IMR-90 (cell line): ENCODE results near the gene ATP1B2. TPM values are rescaled to one million over a fixed set of nuclear protein-coding genes. Genes with fewer than 3 reads are reported as not detected.

Experiments used
- ATAC-seq: fragments of 200-7000 bp; cut with Tn5 transposase; 2 replicates; pipeline ENCODE4 v1.9.1; 2020; ENCODE audit warnings: low read depth, mild to moderate bottlenecking, moderate library complexity
- BruUV-seq: library from RNA; stranded (reverse); fragments of 400-500 nt; replicated peaks from 2 replicates; lab custom pipeline; 2021; lab: Mats Ljungman, UMichigan
- CTCF ChIA-PET: fragments of 300-600 bp; formaldehyde crosslinking; extraction: SDS; loops from one replicate; lab custom pipeline; 2021; ENCODE audit warnings: antibody characterized with exemption; lab: Yijun Ruan, JAX
- POLR2A ChIA-PET: fragments of 300-600 bp; sonication (Branson Sonifier 250); formaldehyde crosslinking; loops from one replicate; lab custom pipeline; 2022; ENCODE audit warnings: antibody characterized with exemption; ENCODE audit not compliant: unreplicated experiment; lab: Charles Lee
- DNase-seq: peaks from one replicate; pipeline ENCODE4 v3.0.0; 2013
- H2AFZ ChIP-seq: replicated peaks from 2 replicates; pipeline ENCODE3; 2013; ENCODE audit warnings: low read length, mild to moderate bottlenecking; ENCODE audit not compliant: poor library complexity
- H2AK5ac ChIP-seq: 2 replicates; pipeline ENCODE4 v1.6.1; 2013; ENCODE audit warnings: low read depth, low read length, inconsistent platforms
- H2AK9ac ChIP-seq: replicated peaks from 2 replicates; pipeline ENCODE3; 2013; ENCODE audit warnings: mild to moderate bottlenecking, low read depth, low read length, moderate library complexity; ENCODE audit not compliant: poor library complexity
- H2BK120ac ChIP-seq: 2 replicates; pipeline ENCODE4 v1.6.1; 2013; ENCODE audit warnings: low read depth, low read length, inconsistent platforms
- H2BK15ac ChIP-seq: 3 replicates; pipeline ENCODE4 v1.6.1; 2013; ENCODE audit warnings: low read depth, low read length, inconsistent platforms
- H2BK20ac ChIP-seq: 2 replicates; pipeline ENCODE4 v1.6.1; 2013; ENCODE audit warnings: low read depth, mild to moderate bottlenecking, inconsistent platforms, low read length, moderate library complexity
- H2BK5ac ChIP-seq: 2 replicates; pipeline ENCODE4 v1.6.1; 2013; ENCODE audit warnings: mild to moderate bottlenecking, low read depth, low read length, inconsistent platforms; ENCODE audit not compliant: poor library complexity, severe bottlenecking
- H3K14ac ChIP-seq: replicated peaks from 2 replicates; pipeline ENCODE4 v1.6.1; 2013; ENCODE audit warnings: low read depth, low read length, inconsistent platforms
- H3K18ac ChIP-seq: 2 replicates; pipeline ENCODE4 v1.6.1; 2013; ENCODE audit warnings: low read depth, low read length, control low read depth
- H3K23ac ChIP-seq: 2 replicates; pipeline ENCODE4 v1.6.1; 2013; ENCODE audit warnings: low read depth, low read length, inconsistent platforms
- H3K27ac ChIP-seq: 2 replicates; pipeline ENCODE4 v1.5.1; 2013; ENCODE audit warnings: mild to moderate bottlenecking, control low read depth, low read length; ENCODE audit not compliant: insufficient read depth
- H3K27me3 ChIP-seq: 2 replicates; pipeline ENCODE4 v1.6.1; 2013; ENCODE audit warnings: low read length; ENCODE audit not compliant: control insufficient read depth, insufficient read depth
- H3K36me3 ChIP-seq: 2 replicates; pipeline ENCODE4 v1.6.1; 2013; ENCODE audit warnings: low read length, mixed read lengths; ENCODE audit not compliant: control insufficient read depth, insufficient read depth
- H3K4ac ChIP-seq: 2 replicates; pipeline ENCODE4 v1.6.1; 2013; ENCODE audit warnings: low read depth, low read length, inconsistent platforms
- H3K4me1 ChIP-seq: 2 replicates; pipeline ENCODE4 v1.6.1; 2013; ENCODE audit warnings: low read length, mixed read lengths; ENCODE audit not compliant: control insufficient read depth, insufficient read depth
- H3K4me2 ChIP-seq: 2 replicates; pipeline ENCODE4 v1.6.1; 2013; ENCODE audit warnings: low read depth, mild to moderate bottlenecking, control low read depth, low read length, moderate library complexity
- H3K4me3 ChIP-seq: 2 replicates; pipeline ENCODE4 v1.5.1; 2013; ENCODE audit warnings: low read depth, mild to moderate bottlenecking, control low read depth, low read length, moderate library complexity; ENCODE audit not compliant: insufficient read depth
- H3K56ac ChIP-seq: 2 replicates; pipeline ENCODE4 v1.6.1; 2013; ENCODE audit warnings: low read length, inconsistent platforms; ENCODE audit not compliant: insufficient read depth; ENCODE audit errors: extremely low read depth
- H3K79me1 ChIP-seq, 2 experiments: 2 replicates each; pipeline ENCODE4 v1.6.1; 2013; ENCODE audit warnings: low read length in 2 of 2, inconsistent platforms in 1 of 2, low read depth in 1 of 2
- H3K9ac ChIP-seq: 2 replicates; pipeline ENCODE4 v1.6.1; 2013; ENCODE audit warnings: low read depth, low read length, control low read depth
- H3K9me1 ChIP-seq: 2 replicates; pipeline ENCODE4 v1.6.1; 2013; ENCODE audit warnings: low read length, inconsistent platforms; ENCODE audit not compliant: insufficient read depth
- H3K9me3 ChIP-seq: 2 replicates; pipeline ENCODE4 v1.6.1; 2013; ENCODE audit warnings: low read length; ENCODE audit not compliant: control insufficient read depth, insufficient read depth
- H4K20me1 ChIP-seq: 2 replicates; pipeline ENCODE4 v1.6.1; 2013; ENCODE audit warnings: low read length, inconsistent platforms; ENCODE audit not compliant: insufficient read depth
- H4K5ac ChIP-seq: 2 replicates; pipeline ENCODE4 v1.6.1; 2013; ENCODE audit warnings: mild to moderate bottlenecking, low read depth, low read length, control low read depth
- H4K8ac ChIP-seq, 2 experiments: 2 replicates each; pipeline ENCODE4 v1.6.1; 2013; ENCODE audit warnings: low read depth in 2 of 2, low read length in 2 of 2, control low read depth in 1 of 2, inconsistent platforms in 1 of 2
- H4K91ac ChIP-seq: 2 replicates; pipeline ENCODE4 v1.6.1; 2013; ENCODE audit warnings: low read depth, low read length, inconsistent platforms; ENCODE audit not compliant: insufficient read depth
- CEBPB ChIP-seq: IDR thresholded peaks from 2 replicates; pipeline ENCODE4 v1.6.1; 2012; ENCODE audit warnings: low read depth, low read length, improper control_type of control experiment
- CTCF ChIP-seq: conservative IDR thresholded peaks from 2 replicates; pipeline ENCODE4 v1.5.1; 2012; ENCODE audit warnings: mild to moderate bottlenecking, low read depth, low read length, improper control_type of control experiment
- SMC3 ChIP-seq: fragments of 150-350 bp; IDR thresholded peaks from 2 replicates; pipeline ENCODE4 v1.6.1; 2016; ENCODE audit warnings: low read depth, mild to moderate bottlenecking, antibody characterized with exemption, low read length, moderate library complexity
- USF2 ChIP-seq: fragments of 150-350 bp; IDR thresholded peaks from 2 replicates; pipeline ENCODE4 v1.6.1; 2017; ENCODE audit warnings: mild to moderate bottlenecking, antibody characterized with exemption, low read length, low read depth
- WGBS, 2 experiments: methylation state at CpG; one replicate each; pipeline versions ENCODE4 v1.1.5 to v1.1.7; 2013; ENCODE audit warnings: missing lambda C conversion rate in 2 of 2; ENCODE audit not compliant: insufficient read length in 1 of 2; ENCODE audit errors: extremely low coverage in 2 of 2; 5-methylcytosine and 5-hydroxymethylcytosine counted together
- dilution Hi-C: fragments of 300-500 bp; cut with HindIII; formaldehyde crosslinking; loops from one replicate; pipeline ENCODE4 v1.14.3; 2018; ENCODE audit warnings: low sequenced_read_pairs; ENCODE audit not compliant: unreplicated experiment
- in situ Hi-C: fragments of 300-500 bp; cut with MboI; formaldehyde crosslinking; loops from 3 replicates; pipeline ENCODE4 v1.14.3; 2019; ENCODE audit warnings: low sequenced_read_pairs, inconsistent platforms, mixed read lengths
- intact Hi-C: fragments of 100-400 bp; cut with micrococcal nuclease; formaldehyde crosslinking; loops from 2 replicates; pipeline ENCODE4 v1.10.0; 2022
- polyA plus RNA-seq, 3 experiments: library from polyadenylated mRNA; depleted of rRNA; stranded (reverse); fragments of >200 nt; gene quantifications; 2 replicates each; pipeline ENCODE4 v1.2.3, GENCODE V29; 2012; ENCODE audit warnings: low replicate concordance in 1 of 3
- total RNA-seq: library from RNA; depleted of rRNA; stranded (reverse); fragments of >200 nt; gene quantifications from 2 replicates; pipeline ENCODE4 v1.2.3, GENCODE V29; 2012

Gene ATP1B2
- total and polyA plus RNA-seq, 2 of the 4 experiments (the other 2 are of a cell fraction): 0.02 TPM; not detected in 1

DNA sequence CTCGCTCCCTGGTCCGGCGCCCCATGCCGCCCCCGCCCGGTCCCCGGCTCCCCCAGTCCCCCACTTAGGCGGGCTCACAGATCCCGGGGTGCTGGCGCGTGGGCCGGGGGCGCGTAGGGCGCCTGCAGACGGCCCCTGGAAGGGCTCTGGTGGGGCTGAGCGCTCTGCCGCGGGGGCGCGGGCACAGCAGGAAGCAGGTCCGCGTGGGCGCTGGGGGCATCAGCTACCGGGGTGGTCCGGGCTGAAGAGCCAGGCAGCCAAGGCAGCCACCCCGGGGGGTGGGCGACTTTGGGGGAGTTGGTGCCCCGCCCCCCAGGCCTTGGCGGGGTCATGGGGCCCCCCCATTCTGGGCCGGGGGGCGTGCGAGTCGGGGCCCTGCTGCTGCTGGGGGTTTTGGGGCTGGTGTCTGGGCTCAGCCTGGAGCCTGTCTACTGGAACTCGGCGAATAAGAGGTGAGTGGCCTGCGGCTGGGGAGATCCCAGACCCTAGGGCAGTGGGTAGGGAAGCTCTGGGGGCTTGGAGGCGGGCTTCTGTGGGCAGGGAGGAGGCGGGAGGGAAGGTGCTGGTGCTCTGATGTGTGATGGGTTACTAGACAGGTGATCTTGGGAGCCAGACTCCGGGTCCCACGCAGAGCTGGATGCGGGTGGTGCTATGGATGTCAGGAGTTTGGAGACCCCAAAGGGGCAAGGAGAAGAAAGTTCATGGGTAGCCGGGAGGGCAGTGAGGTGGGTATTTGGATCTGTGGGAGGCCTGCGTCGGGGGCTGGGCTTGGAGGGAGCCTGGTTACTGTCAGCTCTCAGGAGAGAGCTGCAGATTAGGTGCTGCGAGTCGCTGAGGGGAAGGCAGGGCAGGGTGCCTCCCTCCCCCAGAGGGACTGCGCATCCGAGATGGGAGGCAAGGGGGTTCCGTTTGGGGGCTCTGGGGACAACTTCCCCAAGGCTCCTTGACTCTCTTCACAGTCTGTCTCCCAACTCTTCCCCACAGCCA is 54.8 kb downstream of the ATP1B2 start:
- H3K4me2 ChIP-seq: peak overlapping the region; percentile 80; the same call in 1 of the 2 replicates
- H3K27ac ChIP-seq: no peak overlapping the region
- H3K79me1 ChIP-seq: no peaks in the 10 kb centered on the region
- no peak overlapping the region for H2AK5ac ChIP-seq
- no peak overlapping the region for H2BK20ac ChIP-seq
- no peak overlapping the region for H4K91ac ChIP-seq
- ChIA-PET POLR2A (no interaction called here), CTCF (interaction anchor here (0.6 to 2.3 kb wide), 2 partner anchors 18 to 62 kb away, joined by 4 to 7 read pairs; partner anchors contain the start of gene TP53)
- no peak overlapping the region for H2BK120ac ChIP-seq
- peak; percentile 31 for ATAC-seq
- no peak overlapping the region for H2BK15ac ChIP-seq
- in situ Hi-C loops (no loop called here), intact Hi-C loops (no loop called here), dilution Hi-C loops (no loop called here)
- H4K8ac ChIP-seq: no peak overlapping the region
- H3K18ac ChIP-seq: no peak overlapping the region
- peak overlapping the region; percentile 43 for H2AFZ ChIP-seq
- no peak overlapping the region for H3K56ac ChIP-seq
- H3K14ac ChIP-seq: no peak overlapping the region
- no peak for DNase-seq
- H3K27me3 ChIP-seq: peaks cover 41% of the 10 kb centered on the region
- H3K9ac ChIP-seq: no peak overlapping the region
- no peak overlapping the region for H4K5ac ChIP-seq
- WGBS, 2 experiments: 10% methylated on average over 8 of the region's 50 CpGs; no CpG with 5 or more reads in 1 of the 2 experiments
- BruUV-seq: no TSS peak
- H2AK9ac ChIP-seq: peak overlapping the region; percentile 78
- no peak overlapping the region; the same call in 1 of the 2 replicates for H3K23ac ChIP-seq
- peaks cover 8% of the 10 kb centered on the region for H3K36me3 ChIP-seq
- no peaks in the 10 kb centered on the region for H4K20me1 ChIP-seq
- H3K9me1 ChIP-seq: no peaks in the 10 kb centered on the region
- H3K4ac ChIP-seq: no peak overlapping the region
- H2BK5ac ChIP-seq: no peak overlapping the region
- H3K4me1 ChIP-seq: peaks cover 3% of the 10 kb centered on the region; the same call in 1 of the 2 replicates
- TF ChIP-seq USF2 (no peak), SMC3 (no peak), CEBPB (no peak), CTCF (no peak)
- H3K9me3 ChIP-seq: no peaks in the 10 kb centered on the region
- H3K4me3 ChIP-seq: peak overlapping the region; percentile 36
